GM23248 (cell line): ENCODE data around the gene ASPHD1. TPM values are rescaled to one million over a fixed set of nuclear protein-coding genes. Genes with fewer than 3 reads are reported as not detected.
"Not testable (repeated sequence)": the region's sequence is repeated elsewhere in the genome, so short reads cannot be mapped to it uniquely, and the experiment has no call there.

Experiments
- DNase-seq: peaks from one replicate; pipeline ENCODE4 v3.0.0-alpha.2; 2015
- H2AFZ ChIP-seq: fragments of 200-600 bp; sonication (generic); 2 replicates; pipeline ENCODE4 v1.6.1; 2016; ENCODE audit warnings: antibody characterized with exemption
- H3F3A ChIP-seq: fragments of 200-600 bp; sonication (generic); 2 replicates; pipeline ENCODE4 v1.6.1; 2016; ENCODE audit warnings: mild to moderate bottlenecking, antibody characterized with exemption, mixed run types; ENCODE audit not compliant: insufficient read depth
- H3K27ac ChIP-seq: fragments of 200-600 bp; sonication (generic); 2 replicates; pipeline ENCODE4 v1.5.1; 2016; ENCODE audit warnings: mild to moderate bottlenecking
- H3K27me3 ChIP-seq: fragments of 200-600 bp; sonication (generic); replicated peaks from 2 replicates; pipeline ENCODE4 v1.6.1; 2016; ENCODE audit warnings: mild to moderate bottlenecking; ENCODE audit not compliant: insufficient read depth
- H3K36me3 ChIP-seq: fragments of 200-600 bp; sonication (generic); 2 replicates; pipeline ENCODE4 v1.6.1; 2016; ENCODE audit warnings: low read depth, mild to moderate bottlenecking
- H3K4me1 ChIP-seq: fragments of 200-600 bp; sonication (generic); 2 replicates; pipeline ENCODE4 v1.6.1; 2016; ENCODE audit warnings: mild to moderate bottlenecking; ENCODE audit not compliant: insufficient read depth
- H3K4me2 ChIP-seq: fragments of 200-600 bp; sonication (generic); one replicate; pipeline ENCODE4 v1.6.1; 2016; ENCODE audit warnings: mild to moderate bottlenecking; ENCODE audit not compliant: unreplicated experiment
- H3K4me3 ChIP-seq: fragments of 200-600 bp; sonication (generic); 2 replicates; pipeline ENCODE4 v1.5.1; 2016; ENCODE audit warnings: mild to moderate bottlenecking
- H3K79me2 ChIP-seq: fragments of 200-600 bp; sonication (generic); 2 replicates; pipeline ENCODE4 v1.6.1; 2016; ENCODE audit warnings: mild to moderate bottlenecking; ENCODE audit not compliant: insufficient read depth
- H3K9ac ChIP-seq: fragments of 200-600 bp; sonication (generic); 2 replicates; pipeline ENCODE4 v1.6.1; 2016; ENCODE audit warnings: mild to moderate bottlenecking
- H3K9me2 ChIP-seq: fragments of 200-600 bp; sonication (generic); 2 replicates; pipeline ENCODE4 v1.6.1; 2016; ENCODE audit warnings: mixed run types, mild to moderate bottlenecking, moderate library complexity; ENCODE audit not compliant: insufficient read depth
- H3K9me3 ChIP-seq: fragments of 200-600 bp; sonication (generic); one replicate; pipeline ENCODE4 v1.6.1; 2017; ENCODE audit warnings: low read depth
- H4K20me1 ChIP-seq: fragments of 200-600 bp; sonication (generic); 2 replicates; pipeline ENCODE4 v1.6.0; 2016; ENCODE audit not compliant: insufficient read depth
- EZH2 ChIP-seq: fragments of 200-600 bp; sonication (generic); IDR thresholded peaks from 2 replicates; pipeline ENCODE4 v1.6.1; 2018; ENCODE audit warnings: antibody characterized with exemption, mild to moderate bottlenecking; ENCODE audit not compliant: insufficient read depth, poor library complexity, severe bottlenecking
- EZH2phosphoT487 ChIP-seq: fragments of 200-600 bp; sonication (generic); IDR thresholded peaks from 2 replicates; pipeline ENCODE4 v1.6.1; 2018; ENCODE audit warnings: antibody characterized with exemption, moderate library complexity, mild to moderate bottlenecking, low read depth; ENCODE audit not compliant: insufficient read depth
- WGBS, 2 experiments: methylation state at CpG; one replicate each; pipeline ENCODE4 v1.1.6; 2015 to 2017; ENCODE audit warnings: low lambda C conversion rate in 2 of 2, low coverage in 1 of 2; ENCODE audit errors: missing lambda C conversion rate in 2 of 2; 5-methylcytosine and 5-hydroxymethylcytosine counted together
- in situ Hi-C: fragments of 300-500 bp; cut with MboI; formaldehyde crosslinking; loops from 2 replicates; pipeline ENCODE4 v1.15.0; 2020
- polyA plus RNA-seq: library from polyadenylated mRNA; unstranded; fragments of >200 nt; fragmentation: Nextera tagmentation; extraction: Ambion mirVana; gene quantifications from 2 replicates; pipeline ENCODE4 v1.2.1, GENCODE V29; 2016
- total RNA-seq: library from RNA; depleted of rRNA; stranded (reverse); fragments of >200 nt; shearing (Covaris generic); gene quantifications from 2 replicates; pipeline ENCODE4 v1.2.3, GENCODE V29; 2014

The ASPHD1 gene
- total and polyA plus RNA-seq, 2 experiments from 2014 or later = 6.9 to 19.3 TPM

- peak overlapping the region; percentile 92 for H2AFZ ChIP-seq
- no peaks in the 10 kb centered on the region for H3K9me3 ChIP-seq
- H3K4me1 ChIP-seq = peaks cover 22% of the 10 kb centered on the region
- peaks cover 4% of the 10 kb centered on the region; the same call in 1 of the 2 replicates for H4K20me1 ChIP-seq
- peak; percentile 41 for DNase-seq
- H3K4me2 ChIP-seq = peak overlapping the region; percentile 94
- 39 to 43% methylated on average over 12 of the region's 12 CpGs for WGBS, 2 experiments
- no peaks in the 10 kb centered on the region for H3K9me2 ChIP-seq
- H3K79me2 ChIP-seq = peaks cover 36% of the 10 kb centered on the region
- H3K27ac ChIP-seq = peak overlapping the region; percentile 73
- in situ Hi-C loops = no loop called here
- H3K27me3 ChIP-seq = no peaks in the 10 kb centered on the region
- peaks cover 13% of the 10 kb centered on the region; the same call in 1 of the 2 replicates for H3F3A ChIP-seq
- H3K9ac ChIP-seq = peak overlapping the region; percentile 90
- no peaks in the 10 kb centered on the region; the same call in 1 of the 2 replicates for H3K36me3 ChIP-seq
- TF ChIP-seq EZH2phosphoT487 (no peak), EZH2 (no peak)
- H3K4me3 ChIP-seq = peak overlapping the region; percentile 90
Measured at GRCh38 chr16:29927070-29927905, 27.0 kb downstream of the ASPHD1 start.

GRCh38 chr16:29931750-29932149, 31.5 kb downstream of the ASPHD1 start:
- in situ Hi-C loops, H3K27ac ChIP-seq, H3F3A ChIP-seq, H3K4me1 ChIP-seq, H3K36me3 ChIP-seq, H3K9ac ChIP-seq, H2AFZ ChIP-seq, H4K20me1 ChIP-seq, H3K4me2 ChIP-seq, H3K9me3 ChIP-seq, H3K79me2 ChIP-seq, H3K27me3 ChIP-seq, H3K4me3 ChIP-seq, DNase-seq, H3K9me2 ChIP-seq: not testable (repeated sequence)
- WGBS, 2 experiments = 59 to 77% methylated on average over 2 of the region's 2 CpGs

DNA sequence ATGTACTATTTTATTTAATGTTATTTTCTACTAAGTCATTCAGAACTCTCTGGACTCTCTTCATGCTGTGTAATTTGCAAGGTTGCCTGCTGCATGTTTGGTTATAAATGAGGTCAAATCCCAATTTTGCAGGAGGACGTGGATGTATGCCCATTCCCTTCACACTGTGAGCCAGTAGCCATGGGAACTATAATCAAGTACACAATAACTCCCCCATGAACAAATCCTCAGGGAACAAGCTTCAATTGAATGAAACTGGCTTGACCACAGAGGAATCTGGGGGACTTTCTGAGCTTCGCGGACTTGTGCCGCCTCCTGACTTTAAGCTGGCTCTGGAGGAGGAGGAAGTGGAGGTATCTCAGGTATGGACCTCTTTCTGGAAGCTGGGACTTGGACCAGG, 40.4 kb downstream of the ASPHD1 start:
- H3K9ac ChIP-seq = no peak overlapping the region
- no peak overlapping the region for H3K4me2 ChIP-seq

DNA sequence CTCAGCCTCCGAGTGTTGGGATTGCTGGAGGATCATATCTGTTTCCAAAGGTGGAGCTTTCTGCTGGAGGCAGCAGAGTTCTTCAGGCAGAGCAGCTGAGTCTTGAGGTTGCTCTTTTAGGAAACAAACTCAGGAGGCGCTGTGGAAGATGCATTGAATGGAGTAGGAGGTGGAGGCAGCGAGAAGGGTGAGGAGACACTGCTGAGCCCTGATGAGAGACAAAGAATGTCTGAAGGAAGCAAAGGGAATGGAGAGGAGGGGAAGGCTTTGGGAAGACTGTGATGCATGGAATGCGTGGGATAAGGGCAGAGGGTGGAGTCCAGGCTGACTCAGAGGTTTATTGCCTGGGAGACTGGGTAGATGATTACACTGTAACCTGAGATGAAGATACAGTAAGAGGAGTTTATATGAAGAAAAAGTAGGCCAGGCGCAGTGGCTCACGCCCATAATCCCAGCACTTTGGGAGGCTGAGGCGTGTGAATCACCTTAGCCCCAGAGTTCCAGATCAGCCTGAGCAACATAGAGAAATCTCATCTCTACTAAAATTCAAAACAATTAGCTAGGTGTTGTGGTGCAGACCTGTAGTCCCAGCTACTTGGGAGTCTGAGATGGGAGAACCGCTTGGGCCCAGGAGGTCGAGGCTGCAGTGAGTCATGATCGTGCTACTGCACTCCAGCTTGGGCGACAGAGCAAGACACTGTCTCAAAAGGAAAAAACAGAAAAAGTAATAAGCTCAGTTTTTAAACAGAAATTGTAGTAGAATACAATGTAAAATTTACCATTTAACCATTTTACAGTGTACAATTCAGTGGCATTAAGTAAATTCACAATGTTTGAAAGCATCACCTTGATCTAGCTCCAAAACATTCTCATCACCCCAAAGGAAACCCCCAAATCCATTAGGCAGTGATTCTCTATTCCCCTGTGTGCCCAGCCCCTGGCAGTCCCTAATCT, 43.8 kb downstream of the ASPHD1 start:
- 11 to 16% methylated on average over 11 of the region's 11 CpGs for WGBS, 2 experiments
- Histone ChIP-seq H4K20me1 (no peaks in the 10 kb centered on the region), H2AFZ (peak overlapping the region; percentile 75), H3K36me3 (no peaks in the 10 kb centered on the region), H3K27ac (peak overlapping the region; percentile 95), H3K4me2 (peak overlapping the region; percentile 77), H3K9me3 (no peaks in the 10 kb centered on the region), H3K27me3 (no peaks in the 10 kb centered on the region), H3K79me2 (no peaks in the 10 kb centered on the region), H3K4me3 (peak overlapping the region; percentile 45), H3K9me2 (no peaks in the 10 kb centered on the region), H3F3A (peaks cover 19% of the 10 kb centered on the region), H3K9ac (peak overlapping the region; percentile 76), H3K4me1 (peaks cover 17% of the 10 kb centered on the region)
- TF ChIP-seq EZH2phosphoT487 (no peak), EZH2 (no peak)
- peak; percentile 98 for DNase-seq
- in situ Hi-C loops = no loop called here

More for the DNA sequence above, 40.4 kb downstream of the ASPHD1 start:
- H3K9me3 ChIP-seq = no peaks in the 10 kb centered on the region
- H3K36me3 ChIP-seq = no peaks in the 10 kb centered on the region
- peaks cover 19% of the 10 kb centered on the region for H3F3A ChIP-seq
- no peak overlapping the region for H3K27ac ChIP-seq
- H3K79me2 ChIP-seq = no peaks in the 10 kb centered on the region
- in situ Hi-C loops = no loop called here
- TF ChIP-seq EZH2phosphoT487 (no peak), EZH2 (no peak)
- H4K20me1 ChIP-seq = no peaks in the 10 kb centered on the region
- no peaks in the 10 kb centered on the region for H3K27me3 ChIP-seq
- H3K4me3 ChIP-seq = no peak overlapping the region
- no peak for DNase-seq
- H3K9me2 ChIP-seq = no peaks in the 10 kb centered on the region
- peaks cover 17% of the 10 kb centered on the region for H3K4me1 ChIP-seq
- 73 to 77% methylated on average over 4 of the region's 4 CpGs for WGBS, 2 experiments
- no peak overlapping the region for H2AFZ ChIP-seq
